D721Med (cell line): ENCODE data around the gene TLE2.

Experiments
- DNase-seq: peaks from one replicate; pipeline ENCODE4 v3.0.0; 2011; ENCODE audit warnings: low spot score; ENCODE audit not compliant: insufficient read length
- FAIRE-seq: peaks from 2 replicates; lab custom pipeline; 2011; peaks lifted over from hg19 to GRCh38; lab: Jason Lieb, UNC
- TF ChIP-seq, protein P1 (sequence below): IDR thresholded peaks from 2 replicates; pipeline ENCODE4 v1.5.1; 2012; ENCODE audit warnings: mild to moderate bottlenecking, control low read depth; ENCODE audit not compliant: insufficient read depth; ENCODE audit errors: missing control alignments

TLE2 gene

DNA sequence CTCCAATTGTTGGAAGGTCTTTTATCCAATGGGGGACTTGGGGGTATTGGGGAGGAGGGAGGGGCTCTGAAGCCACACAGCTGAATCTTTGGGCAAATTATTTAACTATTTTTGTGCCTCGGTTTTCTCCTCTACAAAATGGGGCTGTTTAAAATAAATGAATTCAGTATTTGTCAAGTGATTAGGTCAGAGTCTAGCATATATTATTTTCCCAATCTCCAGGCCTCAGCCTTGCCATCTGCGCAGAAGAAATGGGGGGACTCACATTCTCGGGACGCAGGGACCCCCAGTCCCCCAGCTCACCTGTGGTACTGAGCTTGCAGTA, 31.7 kb upstream of the TLE2 start:
- TF ChIP-seq, protein P1, sequence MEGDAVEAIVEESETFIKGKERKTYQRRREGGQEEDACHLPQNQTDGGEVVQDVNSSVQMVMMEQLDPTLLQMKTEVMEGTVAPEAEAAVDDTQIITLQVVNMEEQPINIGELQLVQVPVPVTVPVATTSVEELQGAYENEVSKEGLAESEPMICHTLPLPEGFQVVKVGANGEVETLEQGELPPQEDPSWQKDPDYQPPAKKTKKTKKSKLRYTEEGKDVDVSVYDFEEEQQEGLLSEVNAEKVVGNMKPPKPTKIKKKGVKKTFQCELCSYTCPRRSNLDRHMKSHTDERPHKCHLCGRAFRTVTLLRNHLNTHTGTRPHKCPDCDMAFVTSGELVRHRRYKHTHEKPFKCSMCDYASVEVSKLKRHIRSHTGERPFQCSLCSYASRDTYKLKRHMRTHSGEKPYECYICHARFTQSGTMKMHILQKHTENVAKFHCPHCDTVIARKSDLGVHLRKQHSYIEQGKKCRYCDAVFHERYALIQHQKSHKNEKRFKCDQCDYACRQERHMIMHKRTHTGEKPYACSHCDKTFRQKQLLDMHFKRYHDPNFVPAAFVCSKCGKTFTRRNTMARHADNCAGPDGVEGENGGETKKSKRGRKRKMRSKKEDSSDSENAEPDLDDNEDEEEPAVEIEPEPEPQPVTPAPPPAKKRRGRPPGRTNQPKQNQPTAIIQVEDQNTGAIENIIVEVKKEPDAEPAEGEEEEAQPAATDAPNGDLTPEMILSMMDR: no peak
- FAIRE-seq (no peak), DNase-seq (no peak)

GRCh38 chr19:3059653-3060052, 30.6 kb upstream of the TLE2 start:
- FAIRE-seq: no peak
- no peak for DNase-seq
- TF ChIP-seq, protein P1: no peak

DNA sequence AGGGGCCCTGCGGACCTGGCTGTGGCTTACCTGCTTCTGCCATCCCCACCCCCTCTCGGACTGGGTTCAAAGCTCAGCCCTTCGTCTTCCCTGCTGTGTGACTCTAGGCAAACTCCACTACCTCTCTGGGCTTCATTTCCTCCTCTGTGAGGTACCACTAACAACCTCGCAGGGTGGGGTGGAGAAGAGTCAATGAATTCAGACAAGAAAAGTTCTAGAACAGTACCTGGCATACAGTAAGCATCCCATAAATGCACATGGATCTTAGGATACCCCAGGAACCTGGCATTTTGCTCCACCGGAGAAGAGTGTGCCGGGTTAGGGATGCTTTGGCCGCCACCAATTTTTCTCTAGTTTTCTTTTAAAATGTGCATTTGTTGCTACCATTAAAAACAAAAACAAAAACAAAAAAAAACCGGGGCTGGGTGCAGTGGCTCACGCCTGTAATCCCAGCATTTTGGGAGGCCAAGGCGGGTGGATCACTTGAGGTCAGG, 29.8 kb upstream of the TLE2 start:
- DNase-seq: no peak
- TF ChIP-seq, protein P1: no peak
- FAIRE-seq: no peak

DNA sequence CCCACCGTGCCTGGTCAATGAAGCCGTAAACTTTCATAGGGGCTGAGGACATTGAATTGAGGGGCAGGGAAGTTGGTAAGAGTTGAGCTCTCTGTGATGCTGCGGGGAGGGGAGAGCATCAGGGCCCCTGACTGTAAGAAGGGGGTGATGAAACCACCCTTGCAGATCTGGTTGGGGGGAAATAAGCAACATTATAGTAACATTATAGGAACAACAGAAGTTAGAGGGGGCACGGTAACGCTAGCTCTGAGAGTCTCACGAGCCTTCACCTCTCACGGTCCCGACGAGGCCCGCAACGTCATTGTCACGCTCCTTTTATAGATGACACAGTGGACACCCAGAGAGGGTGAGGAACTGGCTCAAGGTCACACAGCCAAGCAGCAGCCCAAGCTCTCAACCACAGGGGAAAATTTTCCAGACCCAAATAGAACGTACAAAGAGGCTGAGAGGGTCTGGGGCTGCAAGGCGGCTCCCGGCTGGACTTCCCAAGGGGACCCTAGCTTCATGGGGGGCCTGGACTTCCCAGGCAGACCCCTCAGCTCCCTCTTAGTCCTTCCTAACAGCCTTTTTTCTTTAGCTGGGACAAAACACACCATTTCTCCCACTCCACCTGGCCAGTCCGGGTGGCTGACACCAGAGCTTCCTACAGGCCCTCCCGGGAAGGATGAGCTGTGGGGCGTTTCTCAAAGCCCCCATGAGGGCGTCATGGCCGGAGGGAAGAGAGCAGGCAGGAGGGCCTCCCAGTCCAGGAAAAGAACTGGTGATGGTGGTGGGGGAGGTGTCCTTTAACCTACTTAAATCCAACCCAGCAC, 29.1 kb upstream of the TLE2 start:
- DNase-seq: no peak

GRCh38 chr19:3057275-3057714, 28.2 kb upstream of the TLE2 start:
- DNase-seq (no peak), FAIRE-seq (no peak)
- TF ChIP-seq, protein P1: no peak

More for the DNA sequence above, 29.1 kb upstream of the TLE2 start:
- TF ChIP-seq, protein P1: no peak
- FAIRE-seq: no peak

DNA sequence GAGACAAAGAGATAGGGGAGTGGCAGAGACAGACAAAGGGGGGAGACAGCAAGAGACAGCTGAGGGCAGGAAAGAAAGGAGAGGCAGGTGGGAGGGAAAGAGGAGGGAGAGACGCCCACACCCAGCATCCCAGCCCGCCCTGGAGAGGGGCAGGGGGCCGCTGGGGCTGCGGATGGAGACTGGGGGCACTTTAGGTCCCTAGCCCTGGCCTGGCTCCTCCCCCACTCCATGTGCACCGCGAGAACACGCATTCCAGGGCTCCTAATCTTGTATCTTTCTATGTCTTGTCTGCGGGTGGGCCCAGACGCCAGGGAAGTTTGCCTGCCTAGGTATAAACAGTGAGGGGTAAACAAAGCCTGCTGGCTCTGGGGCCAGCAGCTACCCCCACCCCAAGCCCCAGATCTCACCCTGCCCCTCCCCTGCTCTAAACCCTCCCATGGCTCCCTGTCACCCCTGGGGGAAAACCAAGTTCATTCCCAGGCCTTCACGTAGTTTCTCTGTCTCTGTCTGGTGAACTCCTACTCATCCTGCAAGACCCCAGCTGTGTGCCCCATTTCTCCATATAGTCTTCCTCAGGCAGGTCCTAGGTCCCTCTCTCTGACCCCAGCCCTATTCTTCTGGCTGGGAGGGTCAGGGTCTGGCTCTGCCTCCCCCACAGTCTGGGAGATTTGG, 27.5 kb upstream of the TLE2 start:
- no peak for FAIRE-seq
- no peak for DNase-seq
- TF ChIP-seq, protein P1: no peak
